IMR-90 (cell line): ENCODE measurements around the gene DEUP1.

ENCODE experiments used
- MAFK ChIP-seq: IDR thresholded peaks from 2 replicates; pipeline ENCODE4 v1.6.1; 2012; ENCODE audit warnings: low read depth, low read length, improper control_type of control experiment
- MAZ ChIP-seq: IDR thresholded peaks from 2 replicates; pipeline ENCODE4 v1.6.1; 2012; ENCODE audit warnings: low read depth, mild to moderate bottlenecking, low read length, improper control_type of control experiment, moderate library complexity, borderline replicate concordance
- POLR2A ChIP-seq: IDR thresholded peaks from 2 replicates; pipeline ENCODE4 v1.6.1; 2012; ENCODE audit warnings: mild to moderate bottlenecking, low read depth, low read length
- TF ChIP-seq, protein P1 (sequence below): conservative IDR thresholded peaks from 2 replicates; pipeline ENCODE4 v1.5.1; 2012; ENCODE audit warnings: mild to moderate bottlenecking, low read depth, low read length, improper control_type of control experiment
- TF ChIP-seq, protein P2 (sequence below): fragments of 150-350 bp; IDR thresholded peaks from 2 replicates; pipeline ENCODE4 v1.6.1; 2017; ENCODE audit warnings: mild to moderate bottlenecking, antibody characterized with exemption, low read length, low read depth
- TF ChIP-seq, protein P3 (sequence below): fragments of 150-350 bp; IDR thresholded peaks from 2 replicates; pipeline ENCODE4 v1.6.1; 2016; ENCODE audit warnings: low read depth, mild to moderate bottlenecking, low read length, moderate library complexity, borderline replicate concordance

DNA sequence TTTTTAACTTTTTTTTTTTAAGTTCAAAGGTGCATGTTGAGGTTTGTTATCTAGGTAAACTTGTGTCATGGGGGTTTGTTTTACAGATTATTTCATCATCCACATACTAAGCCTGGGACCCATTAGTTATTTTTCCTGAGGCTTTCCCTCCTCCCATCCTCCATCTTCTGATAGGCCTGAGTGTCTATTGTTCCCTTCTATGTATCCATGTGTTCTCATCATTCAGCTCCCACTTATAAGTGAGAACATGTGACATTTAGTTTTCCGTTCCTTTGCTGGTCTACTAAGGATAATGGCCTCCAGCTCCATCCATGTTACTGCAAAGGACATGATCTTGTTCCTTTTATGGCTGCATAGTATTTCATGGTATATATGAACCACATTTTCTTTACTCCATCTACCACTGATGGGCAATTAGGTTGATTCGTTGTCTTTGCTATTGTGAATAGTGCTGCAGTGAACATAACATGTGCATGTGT is 14.4 kb downstream of the DEUP1 start:
- TF ChIP-seq, protein P1, sequence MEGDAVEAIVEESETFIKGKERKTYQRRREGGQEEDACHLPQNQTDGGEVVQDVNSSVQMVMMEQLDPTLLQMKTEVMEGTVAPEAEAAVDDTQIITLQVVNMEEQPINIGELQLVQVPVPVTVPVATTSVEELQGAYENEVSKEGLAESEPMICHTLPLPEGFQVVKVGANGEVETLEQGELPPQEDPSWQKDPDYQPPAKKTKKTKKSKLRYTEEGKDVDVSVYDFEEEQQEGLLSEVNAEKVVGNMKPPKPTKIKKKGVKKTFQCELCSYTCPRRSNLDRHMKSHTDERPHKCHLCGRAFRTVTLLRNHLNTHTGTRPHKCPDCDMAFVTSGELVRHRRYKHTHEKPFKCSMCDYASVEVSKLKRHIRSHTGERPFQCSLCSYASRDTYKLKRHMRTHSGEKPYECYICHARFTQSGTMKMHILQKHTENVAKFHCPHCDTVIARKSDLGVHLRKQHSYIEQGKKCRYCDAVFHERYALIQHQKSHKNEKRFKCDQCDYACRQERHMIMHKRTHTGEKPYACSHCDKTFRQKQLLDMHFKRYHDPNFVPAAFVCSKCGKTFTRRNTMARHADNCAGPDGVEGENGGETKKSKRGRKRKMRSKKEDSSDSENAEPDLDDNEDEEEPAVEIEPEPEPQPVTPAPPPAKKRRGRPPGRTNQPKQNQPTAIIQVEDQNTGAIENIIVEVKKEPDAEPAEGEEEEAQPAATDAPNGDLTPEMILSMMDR, result no peak
- TF ChIP-seq, protein P2, sequence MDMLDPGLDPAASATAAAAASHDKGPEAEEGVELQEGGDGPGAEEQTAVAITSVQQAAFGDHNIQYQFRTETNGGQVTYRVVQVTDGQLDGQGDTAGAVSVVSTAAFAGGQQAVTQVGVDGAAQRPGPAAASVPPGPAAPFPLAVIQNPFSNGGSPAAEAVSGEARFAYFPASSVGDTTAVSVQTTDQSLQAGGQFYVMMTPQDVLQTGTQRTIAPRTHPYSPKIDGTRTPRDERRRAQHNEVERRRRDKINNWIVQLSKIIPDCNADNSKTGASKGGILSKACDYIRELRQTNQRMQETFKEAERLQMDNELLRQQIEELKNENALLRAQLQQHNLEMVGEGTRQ, result no peak
- no peak for TF ChIP-seq POLR2A
- TF ChIP-seq MAFK, result no peak
- TF ChIP-seq MAZ, result no peak
- TF ChIP-seq, protein P3, sequence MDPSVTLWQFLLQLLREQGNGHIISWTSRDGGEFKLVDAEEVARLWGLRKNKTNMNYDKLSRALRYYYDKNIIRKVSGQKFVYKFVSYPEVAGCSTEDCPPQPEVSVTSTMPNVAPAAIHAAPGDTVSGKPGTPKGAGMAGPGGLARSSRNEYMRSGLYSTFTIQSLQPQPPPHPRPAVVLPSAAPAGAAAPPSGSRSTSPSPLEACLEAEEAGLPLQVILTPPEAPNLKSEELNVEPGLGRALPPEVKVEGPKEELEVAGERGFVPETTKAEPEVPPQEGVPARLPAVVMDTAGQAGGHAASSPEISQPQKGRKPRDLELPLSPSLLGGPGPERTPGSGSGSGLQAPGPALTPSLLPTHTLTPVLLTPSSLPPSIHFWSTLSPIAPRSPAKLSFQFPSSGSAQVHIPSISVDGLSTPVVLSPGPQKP, result no peak
